Activated naive CD4-positive, alpha-beta T cell treated with anti-CD3 and anti-CD28 coated beads, Interleukin-2, amount 10 ng/mL, durations not matched to agents 7 days and 5 days (primary cell): ENCODE measurements around the gene DRC7.
"Not testable (repeated sequence)": the region's sequence is repeated elsewhere in the genome, so short reads cannot be mapped to it uniquely, and the experiment has no call there.

Experiments used
- CTCF ChIA-PET: fragments of 350-600 bp; sonication (Branson Sonifier 250); formaldehyde crosslinking; loops from one replicate; lab custom pipeline; 2021; ENCODE audit warnings: antibody characterized with exemption; lab: Charles Lee
- DNase-seq: peaks from one replicate; pipeline ENCODE4 v3.0.0-alpha.2; 2020
- H3K27ac Mint-ChIP-seq: one replicate; pipeline ENCODE4 v1.8.0; 2021; ENCODE audit warnings: mild to moderate bottlenecking, moderate library complexity, mixed read lengths
- H3K27me3 Mint-ChIP-seq: one replicate; pipeline ENCODE4 v1.8.0; 2021; ENCODE audit warnings: mild to moderate bottlenecking, mixed read lengths
- H3K36me3 Mint-ChIP-seq: one replicate; pipeline ENCODE4 v1.8.0; 2021; ENCODE audit warnings: mixed read lengths
- H3K4me1 Mint-ChIP-seq: one replicate; pipeline ENCODE4 v1.8.0; 2021; ENCODE audit warnings: mixed read lengths
- H3K4me3 Mint-ChIP-seq: one replicate; pipeline ENCODE4 v1.8.0; 2021; ENCODE audit warnings: mild to moderate bottlenecking, moderate library complexity, mixed read lengths
- H3K9me3 Mint-ChIP-seq: one replicate; pipeline ENCODE4 v1.8.0; 2021; ENCODE audit warnings: mixed read lengths

DRC7 gene

DNA sequence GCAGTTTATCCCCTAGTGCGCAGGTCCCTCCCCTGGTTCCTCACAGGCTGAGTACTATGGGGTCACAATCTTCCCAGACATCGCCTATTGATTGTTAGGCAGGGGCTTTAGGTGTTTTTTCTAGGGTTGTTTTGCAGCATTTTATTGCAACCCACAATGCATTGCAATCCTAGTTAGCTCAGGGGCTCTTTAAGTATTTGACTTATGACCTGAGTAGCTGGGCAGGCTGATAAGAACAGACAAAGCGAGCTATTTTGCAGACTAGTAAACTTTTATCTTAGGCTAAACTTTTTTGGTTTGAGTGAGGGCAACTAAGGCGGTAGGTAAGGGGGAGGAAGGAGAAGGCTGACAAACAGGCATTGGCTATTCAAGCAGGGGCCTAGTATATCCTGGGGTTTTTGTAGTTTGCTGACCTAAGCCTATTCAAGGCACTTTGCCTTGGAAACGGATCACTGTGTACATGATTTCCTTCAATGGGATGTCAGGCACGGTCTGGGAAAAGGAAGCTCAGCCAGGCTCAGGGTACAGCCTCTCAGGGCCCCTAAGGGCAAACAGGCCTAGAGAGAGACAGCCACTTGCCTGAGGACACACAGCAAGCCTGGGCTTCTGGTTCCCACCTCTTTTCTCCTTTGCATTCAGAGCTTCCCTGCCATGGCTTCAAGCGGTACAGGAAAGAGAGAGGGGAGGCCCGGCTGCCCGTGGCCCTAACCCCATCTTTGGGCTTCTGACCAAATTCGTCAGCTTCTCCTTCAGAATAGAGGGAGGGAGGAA lies 6.4 kb downstream of the DRC7 start:
- Mint-ChIP-seq H3K9me3 (no peaks in the 10 kb centered on the region), H3K4me3 (no peak overlapping the region), H3K36me3 (no peaks in the 10 kb centered on the region), H3K27ac (no peak overlapping the region), H3K4me1 (no peaks in the 10 kb centered on the region), H3K27me3 (peaks cover 16% of the 10 kb centered on the region)
- CTCF ChIA-PET, result interaction anchor here (1.0 kb wide), 1 partner anchor 125 kb away, joined by 3 read pairs; no protein-coding TSS in a partner anchor
- DNase-seq, result no peak

DNA sequence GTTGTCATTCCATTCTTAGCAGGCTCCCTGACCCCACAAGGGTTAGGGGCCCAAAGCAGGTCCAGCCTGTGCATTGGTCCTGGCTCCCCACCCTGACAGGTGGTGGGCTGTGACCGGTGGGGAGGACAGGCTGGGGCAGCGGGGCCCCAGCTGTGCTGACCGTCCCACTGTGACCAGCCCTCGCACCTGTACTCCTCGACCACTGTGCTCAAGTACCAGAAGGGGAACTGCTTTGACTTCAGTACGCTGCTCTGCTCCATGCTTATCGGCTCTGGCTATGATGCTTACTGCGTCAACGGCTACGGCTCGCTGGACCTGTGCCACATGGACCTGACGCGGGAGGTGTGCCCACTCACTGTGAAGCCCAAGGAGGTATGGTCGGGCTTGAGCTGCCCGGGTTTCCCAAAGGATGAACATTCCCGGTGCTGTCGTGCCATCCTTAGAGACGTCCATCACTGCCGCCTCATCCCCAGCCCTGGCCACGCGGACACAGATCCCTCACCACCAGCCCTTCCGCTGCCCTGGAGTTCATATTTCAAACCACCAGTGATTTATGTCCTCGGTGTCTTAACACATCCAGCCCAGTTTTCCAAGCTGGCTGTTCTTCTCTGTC lies 7.3 kb downstream of the DRC7 start:
- H3K36me3 Mint-ChIP-seq, result no peaks in the 10 kb centered on the region
- H3K4me3 Mint-ChIP-seq, result no peak overlapping the region
- no peak overlapping the region for H3K27ac Mint-ChIP-seq
- CTCF ChIA-PET, result interaction anchor here (1.0 kb wide), 1 partner anchor 126 kb away, joined by 3 read pairs; no protein-coding TSS in a partner anchor
- peaks cover 2% of the 10 kb centered on the region for H3K9me3 Mint-ChIP-seq
- DNase-seq, result no peak
- H3K27me3 Mint-ChIP-seq, result peaks cover 20% of the 10 kb centered on the region
- no peaks in the 10 kb centered on the region for H3K4me1 Mint-ChIP-seq

DNA sequence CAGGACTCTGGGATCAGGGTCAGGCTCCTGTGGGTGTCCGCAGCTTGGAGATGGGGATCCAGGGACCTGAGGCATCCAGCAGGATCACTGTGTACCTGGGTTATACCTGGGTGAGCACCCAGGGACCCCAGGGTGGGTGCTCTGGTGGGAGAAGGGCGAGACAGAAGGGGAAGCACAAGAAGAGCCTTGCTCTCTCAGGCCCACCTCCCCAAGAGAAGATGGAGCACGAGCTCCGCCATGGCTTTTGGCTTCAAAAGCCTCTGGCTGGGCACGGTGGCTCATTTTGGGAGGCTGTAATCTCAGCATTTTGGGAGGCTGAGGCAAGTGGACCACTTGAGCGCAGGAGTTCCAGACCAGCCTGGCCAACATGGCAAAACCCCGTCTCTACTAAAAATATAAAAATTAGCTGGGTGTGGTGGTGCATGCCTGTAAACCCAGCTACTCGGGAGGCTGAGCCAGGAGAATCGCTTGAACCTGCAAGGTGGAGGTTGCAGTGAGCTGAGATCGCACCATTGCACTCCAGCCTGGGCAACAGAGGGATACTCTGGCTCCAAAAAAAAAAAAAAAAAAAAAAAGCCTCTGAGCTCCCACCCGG lies 8.9 kb downstream of the DRC7 start:
- Mint-ChIP-seq H3K9me3 (peaks cover 3% of the 10 kb centered on the region), H3K36me3 (no peaks in the 10 kb centered on the region), H3K4me1 (no peaks in the 10 kb centered on the region), H3K27me3 (peaks cover 18% of the 10 kb centered on the region), H3K27ac (no peak overlapping the region), H3K4me3 (no peak overlapping the region)
- CTCF ChIA-PET, result interaction anchor here (0.9 kb wide), 1 partner anchor 56 kb away, joined by 3 read pairs; no protein-coding TSS in a partner anchor
- no peak for DNase-seq

DNA sequence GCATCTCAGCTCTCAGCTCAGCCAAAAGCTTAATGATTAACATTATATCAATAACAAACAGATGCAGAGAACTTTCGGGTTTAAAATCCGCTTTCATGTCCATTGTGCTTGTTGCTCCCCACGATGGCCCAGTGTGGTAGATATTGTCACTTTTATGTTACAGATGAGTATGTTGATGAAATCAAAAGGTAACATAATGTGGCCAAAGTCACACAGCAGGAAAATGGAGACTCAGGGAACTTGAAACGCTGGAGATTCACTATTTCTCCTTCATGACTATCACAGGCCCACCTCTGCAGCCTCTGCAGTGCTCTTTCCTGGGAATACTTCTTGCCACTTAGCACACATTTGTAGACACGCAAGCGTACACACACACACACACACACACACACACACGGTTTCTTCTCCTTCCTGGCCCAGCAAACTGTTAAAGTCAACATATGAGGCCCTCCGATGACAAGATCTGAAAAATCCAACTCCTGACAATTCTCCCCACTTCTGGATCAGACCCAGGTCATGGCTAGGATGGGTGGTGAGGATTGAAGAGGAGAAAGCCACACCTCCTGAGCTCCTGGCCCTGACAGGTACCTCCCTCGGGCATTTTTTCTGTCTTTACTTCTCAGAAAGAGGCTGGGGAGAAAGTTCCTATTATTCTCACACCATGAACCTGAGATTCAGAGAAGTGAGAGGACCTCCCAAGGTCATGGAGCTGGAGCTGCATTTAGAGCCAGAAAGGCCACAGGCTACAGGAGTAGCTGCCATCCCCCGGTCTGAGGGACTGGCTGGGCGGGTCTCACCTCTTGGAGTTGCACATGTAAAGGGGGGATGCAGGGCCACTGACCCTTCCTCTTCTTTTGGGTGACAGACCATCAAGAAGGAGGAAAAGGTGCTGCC lies 9.7 kb downstream of the DRC7 start:
- CTCF ChIA-PET, result interaction anchor here (0.9 kb wide), 1 partner anchor 56 kb away, joined by 3 read pairs; no protein-coding TSS in a partner anchor
- no peaks in the 10 kb centered on the region for H3K4me1 Mint-ChIP-seq
- H3K36me3 Mint-ChIP-seq, result no peaks in the 10 kb centered on the region
- H3K27ac Mint-ChIP-seq, result no peak overlapping the region
- peaks cover 3% of the 10 kb centered on the region for H3K9me3 Mint-ChIP-seq
- no peak for DNase-seq
- H3K27me3 Mint-ChIP-seq, result peaks cover 18% of the 10 kb centered on the region
- no peak overlapping the region for H3K4me3 Mint-ChIP-seq

DNA sequence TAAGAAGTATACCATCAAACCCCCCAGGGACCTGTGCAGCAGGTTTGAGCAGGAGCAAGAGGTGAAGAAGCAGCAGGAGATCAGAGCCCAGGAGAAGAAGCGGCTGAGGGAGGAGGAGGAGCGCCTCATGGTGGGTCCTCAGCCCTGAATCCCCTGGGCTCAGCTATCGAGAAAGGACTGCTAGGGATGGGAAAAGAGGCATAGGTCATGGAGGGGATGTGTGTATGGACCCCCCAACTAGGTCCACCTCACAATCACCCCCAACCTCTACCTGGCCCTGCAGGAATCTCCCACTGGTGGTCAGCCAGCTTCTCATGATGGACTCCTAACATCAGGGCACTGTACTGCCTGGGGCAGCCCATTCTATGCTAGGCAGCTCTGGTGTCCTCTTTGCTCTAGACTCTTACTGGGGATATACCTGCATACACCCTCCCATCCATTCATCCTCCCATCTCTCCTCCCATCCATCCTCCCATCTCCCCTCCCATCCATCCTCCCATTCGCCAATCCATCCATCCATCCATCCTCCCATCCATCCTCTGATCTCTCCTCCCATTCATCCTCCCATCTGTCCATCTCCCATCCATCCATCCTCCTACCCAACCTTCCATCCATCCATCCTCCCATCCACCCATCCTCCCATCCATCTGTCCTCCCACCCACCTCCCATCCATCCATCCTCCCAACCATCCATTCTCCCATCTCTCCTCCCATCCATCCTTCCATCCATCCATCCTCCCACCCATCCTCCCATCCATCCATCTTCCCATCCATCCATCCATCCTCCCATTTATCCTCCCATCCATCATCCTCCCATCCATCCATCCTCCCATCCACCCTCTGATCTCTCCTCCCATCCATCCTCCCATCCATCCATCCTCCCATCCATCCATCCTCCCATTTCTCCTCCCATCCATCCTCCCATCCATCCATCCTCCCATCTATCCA lies 10.6 kb downstream of the DRC7 start:
- Mint-ChIP-seq H3K36me3 (no peaks in the 10 kb centered on the region), H3K4me3 (no peak overlapping the region), H3K27ac (no peak overlapping the region), H3K27me3 (peaks cover 24% of the 10 kb centered on the region), H3K4me1 (no peaks in the 10 kb centered on the region), H3K9me3 (peaks cover 3% of the 10 kb centered on the region)
- CTCF ChIA-PET, result no interaction called here
- DNase-seq, result no peak

DNA sequence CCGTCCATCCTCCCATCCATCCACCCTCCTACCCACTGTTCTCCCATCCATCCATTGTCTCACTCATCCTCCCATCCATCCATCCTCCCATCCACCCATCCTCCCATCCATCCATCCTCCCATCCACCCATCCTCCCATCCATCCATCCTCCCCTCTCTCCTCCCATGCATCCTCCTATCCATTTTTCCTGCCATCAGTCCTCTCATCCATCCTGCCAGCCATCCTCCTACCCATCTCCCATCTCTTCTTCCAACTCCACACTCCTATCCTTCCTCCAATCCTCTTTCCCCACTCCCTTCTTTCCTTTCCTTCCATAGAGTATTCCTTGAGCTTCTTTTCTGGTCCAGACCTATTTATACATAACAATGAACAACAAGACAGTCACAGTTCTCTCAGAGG lies 12.1 kb downstream of the DRC7 start:
- Mint-ChIP-seq H3K4me3 (no peak overlapping the region), H3K9me3 (peaks cover 3% of the 10 kb centered on the region), H3K27me3 (peaks cover 33% of the 10 kb centered on the region), H3K36me3 (no peaks in the 10 kb centered on the region), H3K27ac (no peak overlapping the region), H3K4me1 (no peaks in the 10 kb centered on the region)
- CTCF ChIA-PET, result no interaction called here
- DNase-seq, result no peak

DNA sequence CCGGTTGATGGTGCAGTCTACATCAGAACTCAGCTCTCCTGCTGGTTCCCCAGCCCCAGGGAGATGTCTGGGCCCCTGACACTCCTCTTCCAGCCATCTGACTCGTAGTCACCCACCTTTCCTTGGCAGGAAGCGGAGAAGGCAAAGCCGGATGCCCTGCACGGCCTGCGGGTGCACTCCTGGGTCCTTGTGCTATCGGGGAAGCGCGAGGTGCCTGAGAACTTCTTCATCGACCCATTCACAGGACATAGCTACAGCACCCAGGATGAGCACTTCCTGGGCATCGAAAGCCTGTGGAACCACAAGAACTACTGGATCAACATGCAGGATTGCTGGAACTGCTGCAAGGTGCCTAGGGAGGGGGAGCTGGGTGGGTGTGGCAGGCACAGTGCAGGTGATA lies 12.7 kb downstream of the DRC7 start:
- CTCF ChIA-PET, result no interaction called here
- no peak for DNase-seq
- no peaks in the 10 kb centered on the region for H3K4me1 Mint-ChIP-seq
- H3K36me3 Mint-ChIP-seq, result no peaks in the 10 kb centered on the region
- H3K27ac Mint-ChIP-seq, result no peak overlapping the region
- no peak overlapping the region for H3K4me3 Mint-ChIP-seq
- H3K27me3 Mint-ChIP-seq, result peaks cover 39% of the 10 kb centered on the region
- H3K9me3 Mint-ChIP-seq, result peaks cover 3% of the 10 kb centered on the region

DNA sequence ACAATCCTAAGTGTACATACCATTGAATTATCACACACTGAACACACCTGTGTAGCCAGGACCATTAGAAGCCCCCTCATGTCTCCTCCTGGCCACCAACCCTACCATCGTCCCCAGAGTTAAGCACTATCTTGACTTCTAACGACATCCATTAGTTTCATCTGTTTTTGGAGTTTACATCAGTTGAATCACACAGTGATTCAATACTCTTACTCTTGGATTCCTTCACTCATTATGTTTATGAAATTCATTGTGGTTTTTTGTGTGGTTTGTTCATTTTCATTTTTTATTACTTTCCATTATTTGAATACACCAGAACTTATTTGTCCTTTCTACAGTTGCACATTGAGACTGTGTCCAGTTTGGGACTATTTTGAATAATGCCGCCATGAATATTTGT lies 13.6 kb downstream of the DRC7 start:
- H3K9me3 Mint-ChIP-seq, result peaks cover 3% of the 10 kb centered on the region
- DNase-seq, result no peak
- no peak overlapping the region for H3K27ac Mint-ChIP-seq
- peaks cover 39% of the 10 kb centered on the region for H3K27me3 Mint-ChIP-seq
- CTCF ChIA-PET, result no interaction called here
- H3K36me3 Mint-ChIP-seq, result no peaks in the 10 kb centered on the region
- no peaks in the 10 kb centered on the region for H3K4me1 Mint-ChIP-seq
- no peak overlapping the region for H3K4me3 Mint-ChIP-seq

DNA sequence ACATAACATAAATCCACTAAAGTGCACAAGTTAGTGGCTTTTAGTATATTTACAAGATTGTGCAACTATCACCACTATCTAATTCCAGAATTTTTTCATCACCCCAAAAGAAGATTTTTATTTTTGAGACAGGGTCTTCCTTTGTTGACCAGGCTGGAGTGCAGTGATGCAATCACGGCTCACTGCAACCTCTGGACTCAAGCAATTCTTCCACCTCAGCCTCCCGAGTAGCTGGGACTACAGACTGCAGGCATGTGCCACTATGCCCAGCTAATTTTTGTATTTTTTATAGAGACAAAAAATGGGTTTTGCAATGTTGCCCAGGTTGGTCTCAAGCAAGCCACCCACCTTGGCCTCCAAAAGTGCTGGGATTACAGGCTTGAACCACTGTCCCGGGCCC lies 15.1 kb downstream of the DRC7 start:
- peaks cover 3% of the 10 kb centered on the region for H3K9me3 Mint-ChIP-seq
- H3K4me3 Mint-ChIP-seq, result no peak overlapping the region
- no peak overlapping the region for H3K27ac Mint-ChIP-seq
- no peaks in the 10 kb centered on the region for H3K36me3 Mint-ChIP-seq
- CTCF ChIA-PET, result no interaction called here
- H3K4me1 Mint-ChIP-seq, result no peaks in the 10 kb centered on the region
- peaks cover 42% of the 10 kb centered on the region for H3K27me3 Mint-ChIP-seq
- DNase-seq, result no peak

DNA sequence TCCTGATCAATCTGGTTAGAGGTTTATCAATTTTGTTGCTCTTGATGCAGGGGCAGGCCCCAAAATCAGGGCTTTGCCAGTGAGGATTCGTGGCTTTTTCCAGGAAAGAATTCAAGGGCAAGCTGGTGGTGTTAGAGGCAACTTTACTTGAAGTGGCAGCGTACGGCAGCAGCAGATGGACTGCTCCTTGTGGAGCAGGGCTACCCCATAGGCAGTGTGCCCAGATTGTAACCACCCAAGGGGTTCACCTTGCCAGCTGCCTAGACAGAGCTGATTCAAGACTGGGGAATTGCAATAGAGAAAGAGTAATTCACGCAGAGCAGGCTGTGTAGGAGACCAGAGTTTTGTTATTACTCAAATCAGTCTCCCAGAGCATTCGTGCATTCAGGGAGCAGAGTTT lies 16.7 kb downstream of the DRC7 start:
- H3K4me3 Mint-ChIP-seq, result no peak overlapping the region
- H3K36me3 Mint-ChIP-seq, result no peaks in the 10 kb centered on the region
- H3K27me3 Mint-ChIP-seq, result peaks cover 48% of the 10 kb centered on the region
- H3K27ac Mint-ChIP-seq, result no peak overlapping the region
- H3K9me3 Mint-ChIP-seq, result peaks cover 3% of the 10 kb centered on the region
- CTCF ChIA-PET, result interaction anchor here (1.6 kb wide), 1 partner anchor 10 kb away, joined by 3 read pairs; no protein-coding TSS in a partner anchor
- no peaks in the 10 kb centered on the region for H3K4me1 Mint-ChIP-seq
- no peak for DNase-seq

DNA sequence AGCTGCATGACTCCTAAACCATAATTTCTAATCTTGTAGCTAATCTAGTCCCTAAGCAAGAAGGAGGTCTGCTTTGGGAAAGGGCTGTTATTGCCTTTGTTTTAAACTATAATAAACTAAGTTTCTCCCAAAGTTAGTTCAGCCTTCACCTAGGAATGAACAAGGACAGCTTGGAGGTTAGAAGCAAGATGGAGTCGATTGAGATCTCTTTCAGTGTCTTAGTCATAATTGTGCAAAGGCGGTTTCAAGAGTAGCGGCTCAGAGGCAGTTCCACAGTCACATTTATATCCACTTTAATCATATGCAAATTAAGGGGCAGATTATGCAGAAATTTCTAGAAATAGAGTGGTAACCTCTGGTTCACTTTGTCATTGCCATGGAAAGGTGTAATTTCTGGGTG lies 17.4 kb downstream of the DRC7 start:
- Mint-ChIP-seq H3K27me3 (peaks cover 46% of the 10 kb centered on the region), H3K27ac (no peak overlapping the region), H3K36me3 (no peaks in the 10 kb centered on the region), H3K4me3 (no peak overlapping the region), H3K9me3 (no peaks in the 10 kb centered on the region), H3K4me1 (no peaks in the 10 kb centered on the region)
- CTCF ChIA-PET, result interaction anchor here (1.2 to 1.6 kb wide), 2 partner anchors 9 to 11 kb away, joined by 3 read pairs; no protein-coding TSS in a partner anchor
- DNase-seq, result no peak

DNA sequence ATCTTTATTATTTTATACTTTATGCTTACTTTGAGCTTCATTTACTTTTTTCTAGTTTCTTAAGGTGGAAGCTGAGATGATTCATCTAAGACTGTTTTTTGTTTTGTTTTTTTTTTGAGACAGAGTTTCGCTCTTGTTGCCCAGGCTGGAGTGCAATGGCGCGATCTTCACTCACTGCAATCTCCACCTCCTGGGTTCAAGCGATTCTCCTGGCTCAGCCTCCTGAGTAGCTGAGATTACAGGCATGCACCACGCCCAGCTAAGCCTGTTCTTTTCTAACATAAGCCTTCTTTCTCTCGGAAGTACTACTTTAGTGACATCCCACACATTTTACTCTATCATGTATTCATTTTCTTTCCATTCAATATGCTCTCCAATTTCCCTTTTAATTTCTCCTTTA lies 18.0 kb downstream of the DRC7 start:
- not testable (repeated sequence) for H3K27ac Mint-ChIP-seq, DNase-seq, H3K4me1 Mint-ChIP-seq, H3K4me3 Mint-ChIP-seq, H3K9me3 Mint-ChIP-seq, H3K36me3 Mint-ChIP-seq
- peaks cover 40% of the 10 kb centered on the region for H3K27me3 Mint-ChIP-seq
- CTCF ChIA-PET, result interaction anchor here (1.2 kb wide), 1 partner anchor 11 kb away, joined by 3 read pairs; no protein-coding TSS in a partner anchor

DNA sequence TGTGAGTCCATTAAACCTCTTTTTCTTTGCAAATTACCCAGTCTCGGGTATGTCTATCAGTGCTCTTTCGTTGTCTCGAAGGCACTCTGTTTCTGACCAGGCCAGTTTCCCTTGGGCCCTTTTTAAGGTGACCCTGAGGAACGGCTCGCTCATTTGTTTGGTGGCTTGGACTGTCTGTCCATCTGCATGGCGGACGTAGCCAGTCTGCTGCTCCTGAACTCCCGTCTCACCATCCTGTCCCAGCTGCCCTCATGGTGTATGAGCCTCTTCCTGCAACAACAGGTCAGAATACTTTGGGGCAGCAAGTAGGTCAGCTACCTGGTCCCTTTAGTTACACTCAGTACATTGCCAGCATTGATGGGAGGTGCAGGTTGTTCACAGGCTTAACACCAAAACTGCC lies 19.0 kb downstream of the DRC7 start:
- no peaks in the 10 kb centered on the region for H3K36me3 Mint-ChIP-seq
- DNase-seq, result no peak
- CTCF ChIA-PET, result interaction anchor here (1.0 kb wide), 1 partner anchor 137 kb away, joined by 3 read pairs; no protein-coding TSS in a partner anchor
- H3K27ac Mint-ChIP-seq, result no peak overlapping the region
- no peaks in the 10 kb centered on the region for H3K9me3 Mint-ChIP-seq
- no peaks in the 10 kb centered on the region for H3K4me1 Mint-ChIP-seq
- H3K27me3 Mint-ChIP-seq, result peaks cover 45% of the 10 kb centered on the region
- no peak overlapping the region for H3K4me3 Mint-ChIP-seq
